Muscle of leg (tissue), 11 donors: ENCODE results near the gene AP3D1. TPM values are rescaled to one million over a fixed set of nuclear protein-coding genes. Genes with fewer than 3 reads are reported as not detected.
"Not testable (repeated sequence)": the region's sequence is repeated elsewhere in the genome, so short reads cannot be mapped to it uniquely, and the experiment has no call there.

ENCODE experiments used
- DNase-seq: peaks from one replicate; pipeline ENCODE4 v3.0.0; 2013
- H3K27ac ChIP-seq: one replicate; pipeline ENCODE4 v1.5.1; 2013; ENCODE audit warnings: mild to moderate bottlenecking, low read length, control low read depth
- H3K27me3 ChIP-seq: one replicate; pipeline ENCODE4 v1.6.1; 2013; ENCODE audit warnings: low read length; ENCODE audit not compliant: control insufficient read depth, insufficient read depth
- H3K36me3 ChIP-seq: one replicate; pipeline ENCODE4 v1.6.1; 2013; ENCODE audit warnings: low read length; ENCODE audit not compliant: control insufficient read depth, insufficient read depth
- H3K4me1 ChIP-seq: one replicate; pipeline ENCODE4 v1.6.1; 2013; ENCODE audit warnings: low read length; ENCODE audit not compliant: control insufficient read depth, insufficient read depth
- H3K4me3 ChIP-seq: one replicate; pipeline ENCODE4 v1.5.1; 2013; ENCODE audit warnings: low read length, control low read depth
- H3K9me3 ChIP-seq: replicated peaks from 2 replicates; pipeline ENCODE4 v1.6.1; 2013; ENCODE audit warnings: low read depth, low read length; ENCODE audit not compliant: control insufficient read depth
- WGBS: methylation state at CpG from one replicate; pipeline ENCODE4 v1.1.5; 2013; ENCODE audit warnings: missing lambda C conversion rate; ENCODE audit not compliant: insufficient coverage; 5-methylcytosine and 5-hydroxymethylcytosine counted together
- polyA plus RNA-seq, 8 donors: library from polyadenylated mRNA; unstranded; fragments of 120-200 nt; gene quantifications; one replicate each; pipeline versions ENCODE4 v1.2.1 to v1.2.3, GENCODE V29; 2013; ENCODE audit warnings: inconsistent platforms in 1 of 8, low replicate concordance in 1 of 8; ENCODE audit not compliant: insufficient read length in 8 of 8, insufficient read depth in 1 of 8
- total RNA-seq: library from RNA; stranded (reverse); fragments of 120-200 nt; gene quantifications from one replicate; pipeline ENCODE4 v1.2.4, GENCODE V29; 2013

Gene AP3D1
- total and polyA plus RNA-seq, 9 donors = 34.5 to 82.8 (median 70.9) TPM

- Histone ChIP-seq H3K9me3 (no peaks in the 10 kb centered on the region), H3K4me1 (peaks cover 21% of the 10 kb centered on the region), H3K4me3 (no peak overlapping the region), H3K27ac (peak overlapping the region; percentile 69), H3K27me3 (no peaks in the 10 kb centered on the region), H3K36me3 (peaks cover 40% of the 10 kb centered on the region)
- DNase-seq = peak; percentile 19
- 77% methylated on average over 14 of the region's 22 CpGs for WGBS
Observed at GRCh38 chr19:2139385-2140137, 11.8 kb downstream of the AP3D1 start.

DNA sequence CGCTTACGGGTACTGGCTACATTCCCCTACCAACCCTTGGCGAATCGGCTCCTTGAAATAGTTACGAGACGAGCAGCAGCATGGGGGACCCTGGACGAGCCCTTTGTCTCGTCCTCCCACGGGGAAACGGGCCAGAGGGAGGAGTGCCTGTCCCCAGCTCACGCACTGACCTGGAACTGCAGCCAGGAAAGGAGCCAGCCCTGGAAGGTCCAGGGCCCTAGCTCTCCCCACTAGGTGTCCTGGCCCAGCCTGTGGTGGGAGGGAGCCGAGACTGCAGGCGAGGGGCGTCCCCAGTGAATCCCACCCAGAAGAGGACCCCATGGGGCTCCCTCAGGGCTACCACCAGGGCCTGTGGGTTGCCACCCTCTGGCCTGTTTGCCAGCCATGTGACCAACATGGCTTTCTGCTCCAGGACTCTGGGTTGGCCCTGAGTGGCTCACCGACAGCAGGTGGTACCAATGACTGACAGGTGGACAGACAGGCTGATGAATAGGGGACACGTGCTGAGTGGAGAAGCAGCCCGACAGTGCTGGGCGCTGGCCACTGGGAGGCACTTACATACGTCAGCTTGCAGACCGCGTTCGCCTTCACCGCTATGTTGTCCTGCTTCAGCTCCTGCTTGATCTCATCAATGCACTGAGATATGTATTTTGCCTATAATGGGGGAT is 13.2 kb downstream of the AP3D1 start:
- peak overlapping the region; percentile 7 for H3K27ac ChIP-seq
- peaks cover 35% of the 10 kb centered on the region for H3K36me3 ChIP-seq
- H3K4me3 ChIP-seq = no peak overlapping the region
- 80% methylated on average over 23 of the region's 23 CpGs for WGBS
- H3K9me3 ChIP-seq = no peaks in the 10 kb centered on the region
- DNase-seq = no peak
- peaks cover 21% of the 10 kb centered on the region for H3K4me1 ChIP-seq
- no peaks in the 10 kb centered on the region for H3K27me3 ChIP-seq

DNA sequence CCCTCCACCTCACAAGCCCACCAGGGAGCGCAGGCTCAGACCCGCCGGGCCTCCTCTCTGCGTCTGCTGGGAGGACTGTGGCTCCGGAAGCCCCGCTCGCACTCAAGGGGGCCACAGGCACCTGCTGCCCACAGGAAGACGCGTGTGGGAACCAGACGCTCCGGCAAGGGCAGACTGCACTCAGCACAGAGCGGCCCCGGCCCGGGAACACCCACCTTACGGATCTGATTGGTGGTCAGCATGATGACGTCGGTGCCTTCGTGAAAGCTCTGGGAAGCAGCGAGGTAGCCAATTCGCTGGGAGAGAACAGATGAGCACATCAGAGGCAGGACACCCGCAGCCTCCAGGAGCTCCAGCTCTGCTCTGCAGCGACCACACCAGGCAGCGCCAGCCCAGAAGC is 14.6 kb downstream of the AP3D1 start:
- Histone ChIP-seq H3K4me1 (peaks cover 21% of the 10 kb centered on the region), H3K9me3 (no peaks in the 10 kb centered on the region), H3K27ac (no peak overlapping the region), H3K27me3 (no peaks in the 10 kb centered on the region), H3K36me3 (peaks cover 49% of the 10 kb centered on the region), H3K4me3 (no peak overlapping the region)
- 82% methylated on average over 22 of the region's 23 CpGs for WGBS
- DNase-seq = no peak

GRCh38 chr19:2135474-2136402 is 15.6 kb downstream of the AP3D1 start:
- Histone ChIP-seq H3K27ac (no peak overlapping the region), H3K4me3 (no peak overlapping the region), H3K27me3 (no peaks in the 10 kb centered on the region), H3K9me3 (no peaks in the 10 kb centered on the region), H3K36me3 (peaks cover 56% of the 10 kb centered on the region), H3K4me1 (peaks cover 21% of the 10 kb centered on the region)
- no peak for DNase-seq
- WGBS = 92% methylated on average over 45 of the region's 50 CpGs

- Histone ChIP-seq H3K36me3 (peaks cover 65% of the 10 kb centered on the region), H3K4me3 (no peak overlapping the region), H3K9me3 (no peaks in the 10 kb centered on the region), H3K27ac (no peak overlapping the region), H3K27me3 (no peaks in the 10 kb centered on the region), H3K4me1 (no peaks in the 10 kb centered on the region)
- no peak for DNase-seq
- WGBS = 86% methylated on average over 15 of the region's 19 CpGs
Observed at GRCh38 chr19:2132731-2133490, 18.5 kb downstream of the AP3D1 start.

DNA sequence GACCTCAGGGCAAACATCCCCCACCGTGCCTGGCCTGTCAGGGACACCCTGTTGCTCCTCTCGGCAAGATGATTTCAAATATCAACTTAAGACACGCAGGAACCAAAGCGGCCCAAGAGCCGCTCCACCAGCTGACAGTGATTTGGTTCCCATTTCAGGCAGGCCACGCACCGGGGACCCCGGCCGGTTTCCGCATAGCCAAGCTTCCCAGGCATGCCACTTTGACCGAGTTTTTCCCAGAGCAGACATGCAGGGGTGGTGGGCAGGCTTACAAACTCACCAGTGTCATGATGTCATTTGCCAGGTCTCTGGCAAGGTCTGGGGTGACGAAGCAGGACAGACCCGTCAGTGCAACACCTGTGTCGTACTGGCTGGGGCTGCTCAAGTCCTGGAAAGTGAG is 19.2 kb downstream of the AP3D1 start:
- Histone ChIP-seq H3K27ac (no peak overlapping the region), H3K4me1 (no peaks in the 10 kb centered on the region), H3K4me3 (no peak overlapping the region), H3K27me3 (no peaks in the 10 kb centered on the region), H3K9me3 (no peaks in the 10 kb centered on the region), H3K36me3 (peaks cover 64% of the 10 kb centered on the region)
- WGBS = 92% methylated on average over 14 of the region's 14 CpGs
- DNase-seq = no peak

- H3K27ac ChIP-seq, H3K9me3 ChIP-seq, H3K4me3 ChIP-seq, H3K27me3 ChIP-seq, H3K4me1 ChIP-seq, DNase-seq: not testable (repeated sequence)
- peaks cover 63% of the 10 kb centered on the region for H3K36me3 ChIP-seq
- 90% methylated on average over 62 of the region's 67 CpGs for WGBS
Observed at GRCh38 chr19:2131012-2131975, 20.1 kb downstream of the AP3D1 start.

DNA sequence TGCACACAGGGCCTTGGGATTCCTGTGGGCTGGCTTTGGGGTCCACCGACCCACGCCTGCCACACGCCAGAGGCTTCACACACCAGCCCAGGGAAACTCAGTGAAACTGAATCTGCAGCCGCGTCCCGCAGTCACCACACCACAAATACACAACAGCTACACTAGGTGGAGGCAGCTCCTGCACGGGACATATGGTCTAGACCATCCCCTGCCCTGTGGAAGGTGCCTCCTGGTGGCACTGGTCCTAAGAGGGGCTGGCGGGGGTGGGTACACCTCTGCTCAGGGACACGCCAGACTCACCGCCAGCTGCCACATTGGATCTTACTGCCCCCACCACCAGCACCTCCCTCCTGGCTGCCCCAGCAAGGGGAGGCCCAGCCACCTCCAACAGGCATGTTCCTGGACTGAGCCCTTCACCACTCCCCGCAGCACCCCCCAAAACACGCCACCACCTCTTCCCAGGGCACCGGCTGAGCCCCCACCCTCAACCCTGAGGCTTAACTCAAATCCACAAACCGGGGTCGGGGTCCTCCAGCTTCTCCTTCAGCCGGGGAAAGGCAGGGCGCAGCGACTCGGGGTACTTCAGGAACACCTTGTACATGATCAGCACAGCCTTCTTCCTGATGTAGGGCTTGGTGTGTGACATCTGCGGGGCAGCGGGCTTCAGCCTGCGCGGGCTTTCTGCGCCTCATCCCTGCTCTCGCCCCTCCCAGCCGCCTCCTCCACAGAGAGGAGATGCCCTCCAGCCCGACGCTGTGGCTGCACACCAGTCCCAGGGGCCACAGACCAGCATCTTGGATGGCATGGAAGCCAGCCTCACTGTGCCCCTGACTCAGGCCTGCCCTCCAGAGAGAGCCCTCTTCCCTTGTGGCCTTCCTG is 21.2 kb downstream of the AP3D1 start:
- DNase-seq = no peak
- WGBS = 92% methylated on average over 21 of the region's 28 CpGs
- Histone ChIP-seq H3K4me1 (no peaks in the 10 kb centered on the region), H3K9me3 (no peaks in the 10 kb centered on the region), H3K27me3 (no peaks in the 10 kb centered on the region), H3K4me3 (no peak overlapping the region), H3K36me3 (peaks cover 61% of the 10 kb centered on the region), H3K27ac (no peak overlapping the region)
